ENCODE results near the gene PARN. TPM values are rescaled to one million over a fixed set of nuclear protein-coding genes. Genes with fewer than 3 reads are reported as not detected.

Gene PARN
- polyA plus RNA-seq, 1 donor from 2014 or later = 22.3 TPM

- no peaks in the 10 kb centered on the region for H3K36me3 ChIP-seq (ENCODE audit: insufficient read depth, low read length)
- no peaks in the 10 kb centered on the region for H3K9me2 ChIP-seq (ENCODE audit: insufficient read depth, low read length)
- H3K27me3 ChIP-seq (ENCODE audit: insufficient read depth, low read depth, low read length) = no peaks in the 10 kb centered on the region
- no peak overlapping the region for H2AFZ ChIP-seq (ENCODE audit: low read depth, low read length)
- H3K79me2 ChIP-seq (replicated peaks; ENCODE audit: insufficient read depth, low read length) = no peaks in the 10 kb centered on the region
- H3K4me3 ChIP-seq (ENCODE audit: low read length) = no peak overlapping the region
- H3K9me3 ChIP-seq (ENCODE audit: low read length) = no peaks in the 10 kb centered on the region
- H3K27ac ChIP-seq (ENCODE audit: low read length) = no peak overlapping the region
- no peak overlapping the region for H3K4me2 ChIP-seq (ENCODE audit: low read length)
- no peak for TF ChIP-seq REST (IDR thresholded peaks at IDR 0.05; ENCODE audit: borderline replicate concordance)
- no peak for TF ChIP-seq EZH2 (IDR thresholded peaks at IDR 0.05; ENCODE audit: borderline replicate concordance, insufficient read depth, low read length, poor library complexity, severe bottlenecking)
- no peak for TF ChIP-seq RAD21 (conservative IDR thresholded peaks at IDR 0.05)
- no peak for TF ChIP-seq CTCF (IDR thresholded peaks at IDR 0.05; ENCODE audit: poor library complexity, severe bottlenecking)
- no peak for TF ChIP-seq EP300 (conservative IDR thresholded peaks at IDR 0.05; ENCODE audit: poor library complexity, severe bottlenecking)
- no peak for TF ChIP-seq TAF1 (IDR thresholded peaks at IDR 0.05; ENCODE audit: low read depth)
- TF ChIP-seq POLR2AphosphoS5 (IDR thresholded peaks at IDR 0.05) = no peak
- TF ChIP-seq SMC3 (conservative IDR thresholded peaks at IDR 0.05; ENCODE audit: poor library complexity) = no peak
- no peak for TF ChIP-seq MXI1 (conservative IDR thresholded peaks at IDR 0.05; ENCODE audit: poor library complexity, severe bottlenecking)
- no peaks in the 10 kb centered on the region for H4K20me1 ChIP-seq (ENCODE audit: insufficient read depth)
- H3F3A ChIP-seq (ENCODE audit: insufficient read depth, low read length, poor library complexity, severe bottlenecking) = no peaks in the 10 kb centered on the region
- H3K9ac ChIP-seq (ENCODE audit: low read length) = no peak overlapping the region
These were observed 46.6 kb upstream of the PARN start for GRCh38 chr16:14676633-14677032.

DNA sequence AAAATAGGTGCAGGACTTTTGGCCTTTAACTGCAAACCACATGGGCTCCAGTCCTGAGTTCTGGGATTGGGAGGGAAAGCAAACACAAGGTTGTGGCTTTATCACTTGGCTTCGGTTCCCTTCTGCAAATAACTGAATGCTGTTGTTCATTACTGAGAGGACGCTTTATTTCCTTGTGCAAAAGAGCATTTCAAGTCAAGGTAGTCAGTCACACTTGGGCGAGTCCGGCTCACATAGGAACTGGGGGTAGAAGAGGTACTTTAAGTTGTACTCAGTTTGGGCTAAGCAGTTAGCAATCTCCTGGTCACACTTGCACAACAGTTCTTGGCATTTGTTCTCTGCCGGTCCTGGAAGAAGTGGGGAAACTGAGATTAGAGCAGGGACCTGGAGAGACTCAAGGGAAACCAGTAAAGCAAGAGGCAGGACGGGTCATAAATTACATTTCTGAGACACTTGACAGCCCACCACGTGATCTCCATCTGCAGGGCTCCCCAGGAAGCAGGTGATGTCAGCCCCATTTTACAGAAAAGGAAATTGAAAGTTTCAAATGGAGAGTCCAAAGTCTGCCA, 42.4 kb upstream of the PARN start:
- no peaks in the 10 kb centered on the region for H3K27me3 ChIP-seq (ENCODE audit: insufficient read depth, low read depth, low read length)
- H3K9me2 ChIP-seq (ENCODE audit: insufficient read depth, low read length) = no peaks in the 10 kb centered on the region
- no peaks in the 10 kb centered on the region for H3K9me3 ChIP-seq (ENCODE audit: low read length)
- H3K79me2 ChIP-seq (replicated peaks; ENCODE audit: insufficient read depth, low read length) = no peaks in the 10 kb centered on the region
- H3K9ac ChIP-seq (ENCODE audit: low read length) = no peak overlapping the region
- H3K4me2 ChIP-seq (ENCODE audit: low read length) = no peak overlapping the region
- H3K36me3 ChIP-seq (ENCODE audit: insufficient read depth, low read length) = no peaks in the 10 kb centered on the region
- H3F3A ChIP-seq (ENCODE audit: insufficient read depth, low read length, poor library complexity, severe bottlenecking) = no peaks in the 10 kb centered on the region
- no peak overlapping the region for H3K27ac ChIP-seq (ENCODE audit: low read length)
- no peaks in the 10 kb centered on the region for H4K20me1 ChIP-seq (ENCODE audit: insufficient read depth)
- no peak overlapping the region for H2AFZ ChIP-seq (ENCODE audit: low read depth, low read length)
- H3K4me3 ChIP-seq (ENCODE audit: low read length) = no peak overlapping the region
- TF ChIP-seq EP300 (conservative IDR thresholded peaks at IDR 0.05; ENCODE audit: poor library complexity, severe bottlenecking) = no peak
- TF ChIP-seq CTCF (IDR thresholded peaks at IDR 0.05; ENCODE audit: poor library complexity, severe bottlenecking) = no peak
- no peak for TF ChIP-seq MXI1 (conservative IDR thresholded peaks at IDR 0.05; ENCODE audit: poor library complexity, severe bottlenecking)
- TF ChIP-seq REST (IDR thresholded peaks at IDR 0.05; ENCODE audit: borderline replicate concordance) = no peak
- no peak for TF ChIP-seq TAF1 (IDR thresholded peaks at IDR 0.05; ENCODE audit: low read depth)
- TF ChIP-seq EZH2 (IDR thresholded peaks at IDR 0.05; ENCODE audit: borderline replicate concordance, insufficient read depth, low read length, poor library complexity, severe bottlenecking) = no peak
- TF ChIP-seq POLR2AphosphoS5 (IDR thresholded peaks at IDR 0.05) = no peak
- TF ChIP-seq SMC3 (conservative IDR thresholded peaks at IDR 0.05; ENCODE audit: poor library complexity) = no peak
- no peak for TF ChIP-seq RAD21 (conservative IDR thresholded peaks at IDR 0.05)

All from neural cell (in vitro differentiated cells).